HG03097 (cell line): ENCODE measurements around the gene KCNH1.

ENCODE experiments used
- ATAC-seq: cut with Tn5 transposase; IDR thresholded peaks from one replicate; pipeline ENCODE4 v1.9.1; 2021; ENCODE audit not compliant: unreplicated experiment, low FRiP score

KCNH1 gene

DNA sequence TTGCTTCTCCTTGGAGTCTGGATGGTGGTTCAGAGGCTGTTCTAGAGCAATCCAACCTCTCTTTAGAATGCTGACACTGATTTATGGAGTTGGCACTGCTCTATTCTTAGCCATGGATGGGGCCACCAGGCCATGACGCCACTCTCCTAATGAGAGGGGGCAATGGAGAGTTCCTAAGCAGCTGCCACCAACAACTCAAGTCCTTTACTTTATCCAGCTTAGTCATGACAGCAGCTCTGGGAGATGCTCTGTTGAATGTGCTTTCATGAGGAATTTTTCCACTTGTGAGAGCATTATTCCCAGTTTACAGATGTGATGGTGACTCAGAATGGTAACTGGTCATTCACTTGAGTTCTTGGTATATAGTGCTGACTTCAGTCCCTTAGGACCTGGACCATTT, 438.9 kb downstream of the KCNH1 start:
- no peak for ATAC-seq

- ATAC-seq, result no peak
These were observed 441.2 kb downstream of the KCNH1 start for GRCh38 chr1:210692796-210693195.

- no peak for ATAC-seq
These were observed 442.8 kb downstream of the KCNH1 start for GRCh38 chr1:210691039-210691610.

GRCh38 chr1:210690236-210690635, 443.7 kb downstream of the KCNH1 start:
- ATAC-seq, result no peak

GRCh38 chr1:210689826-210690225, 444.1 kb downstream of the KCNH1 start:
- no peak for ATAC-seq

- no peak for ATAC-seq
These were observed 445.3 kb downstream of the KCNH1 start for GRCh38 chr1:210688512-210689234.

DNA sequence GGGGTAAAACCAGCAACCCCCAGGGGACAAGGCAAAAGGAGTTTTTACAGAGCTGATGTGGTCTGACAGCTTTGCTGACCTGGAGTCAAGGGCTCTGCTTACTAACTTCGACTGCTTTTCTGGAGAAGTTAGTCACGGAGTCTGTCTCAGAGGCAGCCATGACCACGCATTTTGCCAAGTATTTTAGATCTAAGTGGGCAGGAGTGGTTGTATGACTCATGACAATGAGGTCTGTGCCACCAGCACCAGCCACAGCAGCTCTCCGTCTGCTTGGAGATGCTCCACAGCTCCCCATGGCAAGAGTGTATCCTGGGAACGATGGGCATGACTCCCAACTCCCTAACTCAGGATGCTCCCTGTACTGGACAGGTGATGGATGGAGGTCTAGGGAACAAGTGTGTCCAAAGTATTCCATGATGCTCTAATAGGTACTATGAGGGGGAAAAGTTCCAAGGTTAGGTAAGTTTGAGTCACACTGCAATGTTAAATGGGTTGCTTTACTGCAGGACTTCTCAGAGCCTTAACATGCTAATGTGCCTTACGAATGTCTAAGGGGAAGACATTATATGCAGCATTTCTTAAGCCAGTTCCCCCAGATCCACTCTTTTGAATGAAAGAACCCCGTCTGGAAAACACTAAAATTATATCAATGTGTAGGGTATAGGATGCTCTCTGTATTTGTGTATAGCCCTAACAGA, 446.2 kb downstream of the KCNH1 start:
- no peak for ATAC-seq

DNA sequence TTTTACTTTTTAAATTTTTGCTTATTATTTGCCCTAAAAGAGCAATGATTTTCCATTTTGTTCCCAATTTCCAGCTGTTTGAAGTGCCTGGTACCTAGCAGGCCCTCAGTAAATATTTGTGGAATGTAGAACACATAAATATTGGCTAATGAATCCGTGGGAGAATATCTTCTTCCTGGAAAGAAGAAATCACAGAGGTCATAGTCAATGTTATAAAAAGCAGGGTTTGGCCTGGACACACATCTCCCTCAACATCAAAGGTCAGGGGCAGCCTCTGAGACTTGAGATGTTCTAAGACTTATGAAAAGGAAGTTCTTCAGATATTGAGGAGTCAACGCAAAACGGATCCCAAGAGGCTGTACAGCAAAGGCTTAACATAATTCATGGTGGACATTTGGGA, 447.1 kb downstream of the KCNH1 start:
- ATAC-seq, result no peak

GRCh38 chr1:210685295-210685650, 448.7 kb downstream of the KCNH1 start:
- no peak for ATAC-seq

DNA sequence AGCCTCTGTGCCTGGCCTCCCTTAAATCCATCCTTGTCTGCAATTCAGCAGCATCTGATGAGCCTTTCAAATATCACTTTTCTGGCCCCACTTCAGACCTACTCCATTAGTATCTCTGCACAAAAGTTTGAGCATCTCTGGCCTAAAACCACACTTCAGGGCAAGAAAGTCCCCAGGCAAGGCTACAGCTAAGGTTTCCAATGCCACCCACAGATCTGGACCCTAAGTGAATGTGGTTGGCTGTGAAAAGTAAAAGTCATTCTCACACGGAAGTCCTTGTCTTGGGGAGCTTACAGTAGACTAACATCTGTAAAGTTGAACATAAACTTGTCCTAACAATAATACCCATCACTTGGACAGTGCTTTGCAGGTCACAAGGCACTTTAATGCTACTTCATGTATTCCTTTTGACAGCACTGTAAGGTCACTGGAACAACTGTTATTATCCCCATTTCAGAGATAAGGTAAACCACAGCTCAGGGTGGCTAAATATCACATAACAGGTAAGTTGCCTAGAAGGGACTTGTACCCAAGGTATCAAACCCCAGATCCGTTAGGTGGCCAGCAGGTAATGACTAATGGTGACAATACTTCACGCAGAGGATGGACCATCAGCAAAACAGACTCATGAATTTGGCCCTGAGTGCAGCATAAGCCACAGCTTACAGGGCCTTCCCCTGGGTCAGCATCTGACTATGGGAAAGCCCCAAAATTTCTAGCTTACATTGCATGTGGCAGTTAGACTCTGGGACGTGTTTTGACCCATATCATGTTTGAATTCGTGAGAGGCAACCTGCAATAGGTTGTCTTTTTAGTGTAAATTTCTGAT, 449.3 kb downstream of the KCNH1 start:
- peak; percentile 72 for ATAC-seq

DNA sequence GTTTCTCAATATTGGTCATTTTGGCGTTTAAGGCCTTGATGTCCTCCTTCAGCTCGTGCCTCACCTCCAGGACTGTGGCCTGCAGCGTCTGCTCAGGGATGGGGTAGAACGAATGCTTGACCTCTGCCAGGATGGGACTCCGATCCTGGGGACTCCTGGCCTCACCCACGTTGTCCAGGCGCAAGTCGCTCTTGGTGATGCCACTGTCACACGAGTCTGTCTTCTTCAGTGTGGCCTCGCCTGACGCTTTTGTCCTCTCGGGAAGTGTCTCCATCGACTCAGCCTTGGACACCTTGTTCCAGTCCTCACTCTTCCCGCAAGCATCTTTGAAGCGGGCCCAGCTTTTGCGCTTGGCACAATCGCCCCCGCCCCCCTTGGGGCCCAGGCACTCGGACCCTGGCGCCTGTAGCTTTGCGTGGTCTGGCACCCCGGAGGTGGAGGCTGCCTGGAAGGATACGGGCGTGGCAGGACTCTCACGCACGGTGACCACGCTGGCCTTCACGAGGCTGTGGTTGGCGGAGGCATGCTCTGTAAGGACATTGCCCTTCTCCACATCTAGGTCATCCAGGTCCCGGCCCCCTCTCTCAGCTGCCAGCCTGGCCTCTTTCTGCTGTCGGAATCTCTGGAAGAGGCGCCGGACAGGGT, 450.4 kb downstream of the KCNH1 start:
- ATAC-seq, result no peak

- no peak for ATAC-seq
These were observed 452.8 kb downstream of the KCNH1 start for GRCh38 chr1:210681158-210681557.

DNA sequence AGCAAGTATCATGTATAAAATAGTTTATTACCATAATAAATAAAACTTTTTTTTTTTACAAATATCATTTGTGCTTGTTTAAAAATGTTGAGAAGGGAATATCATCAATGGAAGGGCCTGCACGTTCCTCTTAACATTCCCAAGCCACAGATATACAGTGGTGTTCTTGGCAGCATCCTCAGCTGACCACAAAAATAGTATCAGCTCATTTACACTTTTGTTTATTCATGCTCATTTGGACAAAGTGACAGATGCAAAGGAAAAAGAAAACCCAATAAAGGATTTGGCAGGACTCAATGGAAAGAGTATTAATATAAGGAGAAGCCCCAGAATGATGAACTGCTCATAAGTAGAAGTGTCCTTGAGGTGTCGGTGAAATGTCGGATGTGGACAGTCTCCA, 455.6 kb downstream of the KCNH1 start:
- ATAC-seq, result no peak

DNA sequence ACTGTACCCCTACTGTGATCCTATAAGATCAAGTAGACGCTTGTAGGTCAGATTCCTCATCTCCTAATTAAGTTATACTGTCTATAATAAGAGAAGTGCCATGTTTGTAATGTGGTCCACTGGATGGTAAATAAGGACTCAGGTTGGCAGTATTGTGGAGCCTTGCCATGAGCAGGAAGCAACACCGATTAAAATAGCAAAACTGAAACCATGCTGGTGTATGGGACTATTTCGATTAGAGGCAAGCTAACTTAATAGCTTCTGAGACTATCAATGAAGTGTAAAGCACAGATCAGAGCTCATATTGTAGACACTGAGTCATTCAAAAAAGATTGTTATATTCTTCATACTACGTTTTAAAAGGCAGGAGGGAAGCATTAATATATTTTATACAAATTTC, 456.4 kb downstream of the KCNH1 start:
- ATAC-seq, result no peak

DNA sequence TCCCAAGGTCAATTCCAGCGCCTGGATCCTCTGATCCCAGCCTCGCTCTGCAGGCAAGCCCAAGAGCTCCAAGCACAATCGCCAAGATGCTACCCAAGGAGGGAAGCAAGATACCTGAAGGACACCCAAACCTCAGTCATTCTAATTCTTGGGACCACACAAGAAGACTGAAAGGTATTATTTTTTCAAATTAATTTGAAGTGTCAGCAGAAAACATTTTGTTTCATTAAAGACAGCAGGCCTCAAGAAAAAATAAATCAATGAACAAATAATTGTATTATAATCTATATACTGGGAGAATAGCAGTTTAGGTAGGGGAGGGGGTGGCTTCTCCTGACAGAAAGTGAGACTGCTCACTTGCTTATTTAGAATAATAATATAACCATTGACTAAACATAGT, 457.4 kb downstream of the KCNH1 start:
- no peak for ATAC-seq

GRCh38 chr1:210674151-210674550, 459.8 kb downstream of the KCNH1 start:
- ATAC-seq, result no peak

- no peak for ATAC-seq
These were observed 464.0 kb downstream of the KCNH1 start for GRCh38 chr1:210669951-210670350.

DNA sequence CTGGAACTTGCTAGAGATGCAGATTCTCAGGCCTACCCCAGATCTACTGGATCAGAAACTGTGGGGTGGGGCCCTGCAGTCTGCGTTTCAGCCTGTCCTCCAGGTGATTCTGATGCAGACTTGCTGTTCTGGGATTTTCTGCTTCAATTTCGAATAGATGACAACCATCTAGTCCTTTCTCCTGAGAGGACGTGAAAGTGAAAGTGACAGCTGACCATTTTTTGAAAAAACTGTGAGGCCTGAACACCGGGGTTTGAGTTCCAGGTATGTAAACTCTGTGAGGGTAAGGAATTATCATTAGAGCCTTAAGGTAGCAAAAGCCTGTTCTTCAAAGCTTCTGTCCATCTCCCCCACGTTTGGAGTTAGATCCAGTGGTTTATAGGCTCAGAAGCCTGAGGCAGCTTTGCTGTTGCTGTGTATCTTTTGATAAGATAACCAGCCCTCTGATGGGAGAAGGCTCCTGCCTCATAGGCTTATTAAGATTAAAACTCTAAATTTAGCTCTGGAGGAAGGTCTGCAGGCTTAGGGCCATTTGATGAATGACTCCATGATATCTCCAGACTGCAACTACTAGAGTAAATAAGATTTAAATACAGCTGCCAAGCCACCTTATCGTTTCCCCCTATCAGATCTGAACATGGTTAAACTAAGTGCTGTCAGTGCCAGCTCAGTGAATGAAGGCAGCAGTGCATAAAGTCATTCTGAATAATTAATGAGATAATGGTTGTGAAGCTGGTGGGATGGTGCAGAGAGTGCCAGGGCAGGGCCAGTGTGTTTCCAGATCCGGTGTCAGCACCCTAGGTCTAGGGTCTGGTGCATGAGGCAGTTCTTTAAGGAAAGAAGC, 470.0 kb downstream of the KCNH1 start:
- ATAC-seq, result no peak

GRCh38 chr1:210662291-210663050, 471.5 kb downstream of the KCNH1 start:
- ATAC-seq, result no peak
